B cell (primary cell): ENCODE measurements around the gene SIDT2. TPM values are rescaled to one million over a fixed set of nuclear protein-coding genes. Genes with fewer than 3 reads are reported as not detected.

ENCODE experiments used
- ATAC-seq: fragments of 200-7000 bp; cut with Tn5 transposase; one replicate; pipeline ENCODE4 v1.10.0; 2021; ENCODE audit warnings: low read depth, mild to moderate bottlenecking, moderate number of reproducible peaks, moderate library complexity
- CTCF ChIA-PET: fragments of 350-600 bp; sonication (Branson Sonifier 250); formaldehyde crosslinking; loops from one replicate; lab custom pipeline; 2021; ENCODE audit warnings: antibody characterized with exemption, inconsistent platforms; lab: Charles Lee
- POLR2A ChIA-PET: fragments of 350-600 bp; sonication (Branson Sonifier 250); formaldehyde crosslinking; loops from one replicate; lab custom pipeline; 2021; ENCODE audit warnings: antibody characterized with exemption; lab: Charles Lee
- DNase-seq: peaks from one replicate; pipeline ENCODE4 v3.0.0; 2013
- H2AFZ ChIP-seq: 2 replicates; pipeline ENCODE4 v1.6.1; 2012; ENCODE audit warnings: mild to moderate bottlenecking, low read depth, low read length; ENCODE audit not compliant: insufficient read depth, poor library complexity, severe bottlenecking
- H3K27ac ChIP-seq, 2 donors: 1 replicate in 1 of 2; 2 replicates in 1 of 2; pipeline ENCODE4 v1.5.1; 2012 to 2013; ENCODE audit warnings: low read length in 2 of 2, mild to moderate bottlenecking in 2 of 2, moderate library complexity in 1 of 2
- H3K27me3 ChIP-seq, 4 experiments: fragments of 200-600 bp in 1 of 4; sonication (generic) in 1 of 4; replicated peaks in 1 of 4; 1 replicate in 2 of 4; 2 replicates in 2 of 4; pipeline versions ENCODE4 v1.6.1 to v1.7.0; 2013 to 2016; ENCODE audit warnings: low read length in 3 of 4, mild to moderate bottlenecking in 2 of 4, mixed read lengths in 1 of 4, moderate library complexity in 1 of 4; ENCODE audit not compliant: insufficient read depth in 4 of 4, control insufficient read depth in 3 of 4; ENCODE audit errors: control extremely low read depth in 1 of 4
- H3K36me3 ChIP-seq, 2 experiments: replicated peaks in 1 of 2; 1 replicate in 1 of 2; 2 replicates in 1 of 2; pipeline versions ENCODE4 v1.6.1 to v1.7.1; 2013; ENCODE audit warnings: low read length in 1 of 2; ENCODE audit not compliant: insufficient read depth in 2 of 2, control insufficient read depth in 1 of 2; ENCODE audit errors: control extremely low read depth in 1 of 2, extremely low read depth in 1 of 2
- H3K4me1 ChIP-seq, 2 donors: fragments of 200-600 bp in 1 of 2; sonication (generic) in 1 of 2; 1 replicate in 1 of 2; 2 replicates in 1 of 2; pipeline versions ENCODE4 v1.5.1 to v1.6.1; 2013 to 2017; ENCODE audit warnings: low read length in 2 of 2; ENCODE audit not compliant: control insufficient read depth in 2 of 2, insufficient read depth in 2 of 2
- H3K4me2 ChIP-seq: replicated peaks from 2 replicates; pipeline ENCODE3; 2012; ENCODE audit warnings: mild to moderate bottlenecking, low read depth, low read length; ENCODE audit not compliant: poor library complexity, severe bottlenecking
- H3K4me3 ChIP-seq, 5 experiments: fragments of 200-600 bp in 1 of 5; sonication (generic) in 1 of 5; 1 replicate in 3 of 5; 2 replicates in 2 of 5; pipeline versions ENCODE4 v1.5.1 to v1.7.0; 2011 to 2016; ENCODE audit warnings: low read length in 4 of 5, mild to moderate bottlenecking in 4 of 5, low read depth in 2 of 5, control low read depth in 1 of 5, moderate library complexity in 1 of 5; ENCODE audit not compliant: insufficient read depth in 1 of 5; ENCODE audit errors: control extremely low read depth in 1 of 5, extremely low read depth in 1 of 5
- H3K79me2 ChIP-seq: fragments of 200-600 bp; sonication (generic); one replicate; pipeline ENCODE4 v1.6.0; 2016; ENCODE audit warnings: low read length; ENCODE audit not compliant: control insufficient read depth, insufficient read depth
- H3K9ac ChIP-seq: fragments of 200-600 bp; sonication (generic); 2 replicates; pipeline ENCODE4 v1.6.1; 2017; ENCODE audit warnings: mild to moderate bottlenecking, low read length, moderate library complexity
- H3K9me3 ChIP-seq, 3 donors: one replicate each; pipeline versions ENCODE4 v1.6.1 to v1.7.1; 2013; ENCODE audit warnings: low read length in 2 of 3; ENCODE audit not compliant: control insufficient read depth in 2 of 3, insufficient read depth in 1 of 3; ENCODE audit errors: control extremely low read depth in 1 of 3
- H4K20me1 ChIP-seq: 2 replicates; pipeline ENCODE4 v1.6.0; 2012; ENCODE audit warnings: mild to moderate bottlenecking, low read length; ENCODE audit not compliant: insufficient read depth, control insufficient read depth, poor library complexity, severe bottlenecking
- H3K27ac Mint-ChIP-seq: one replicate; pipeline ENCODE4 v1.8.0; 2021; ENCODE audit warnings: mixed read lengths
- H3K27me3 Mint-ChIP-seq: one replicate; pipeline ENCODE4 v1.8.0; 2021; ENCODE audit warnings: mixed read lengths
- H3K4me1 Mint-ChIP-seq: one replicate; pipeline ENCODE4 v1.8.0; 2021; ENCODE audit warnings: mixed read lengths
- H3K4me3 Mint-ChIP-seq: one replicate; pipeline ENCODE4 v1.8.0; 2021; ENCODE audit warnings: mixed read lengths
- H3K9me3 Mint-ChIP-seq: one replicate; pipeline ENCODE4 v1.8.0; 2022; ENCODE audit warnings: mixed read lengths; ENCODE audit not compliant: insufficient read depth
- CTCF ChIP-seq: fragments of 200-600 bp; IDR thresholded peaks from one replicate; pipeline ENCODE4 v1.8.0; 2022; ENCODE audit warnings: antibody characterized with exemption, mild to moderate bottlenecking
- EZH2 ChIP-seq: IDR thresholded peaks from 2 replicates; pipeline ENCODE4 v1.6.1; 2012; ENCODE audit warnings: borderline replicate concordance, low read depth, mild to moderate bottlenecking, moderate library complexity, low read length; ENCODE audit not compliant: insufficient read depth, poor library complexity, severe bottlenecking
- WGBS: methylation state at CpG from one replicate; pipeline ENCODE4 v1.1.5; 2013; ENCODE audit warnings: missing lambda C conversion rate; ENCODE audit not compliant: insufficient coverage; 5-methylcytosine and 5-hydroxymethylcytosine counted together
- intact Hi-C: fragments of 100-400 bp; cut with micrococcal nuclease; formaldehyde crosslinking; loops from one replicate; pipeline ENCODE4 v1.10.0; 2022
- polyA plus RNA-seq: library from polyadenylated mRNA; depleted of rRNA; stranded (reverse); fragments of >200 nt; gene quantifications from 2 replicates; pipeline ENCODE4 v1.2.3, GENCODE V29; 2012
- total RNA-seq, 2 donors: library from RNA; stranded (reverse); fragments of 120-200 nt in 1 of 2; gene quantifications; 1 replicate in 1 of 2; 2 replicates in 1 of 2; pipeline versions ENCODE4 v1.2.3 to v1.2.4, GENCODE V29; 2013 to 2022

The SIDT2 gene
- total and polyA plus RNA-seq, 2 donors (not counting 1 experiment from before 2014, with no cell fraction given) = 78.9 to 241 TPM

GRCh38 chr11:117230999-117231841 is 52.7 kb downstream of the SIDT2 start:
- POLR2A ChIA-PET = interaction anchor here (0.7 to 1.8 kb wide), 7 partner anchors 42 to 416 kb away, joined by 3 to 5 read pairs (median 4); partner anchors contain the start of genes PAFAH1B2 and SIDT2
- peak overlapping the region; percentile 74 for H3K9ac ChIP-seq
- peaks cover 34 to 43% of the 10 kb centered on the region in 2 donors for H3K4me1 ChIP-seq
- 13% methylated on average over 14 of the region's 14 CpGs for WGBS
- H3K27me3 ChIP-seq = no peaks in the 10 kb centered on the region
- TF ChIP-seq CTCF (no peak), EZH2 (no peak)
- ATAC-seq (no peak), DNase-seq (peak; percentile 31)
- H3K9me3 Mint-ChIP-seq = no peaks in the 10 kb centered on the region
- H3K27ac ChIP-seq = peak overlapping the region; percentile 82 to 84
- peaks cover 54% of the 10 kb centered on the region for H3K4me1 Mint-ChIP-seq
- H3K27me3 Mint-ChIP-seq = no peaks in the 10 kb centered on the region
- CTCF ChIA-PET = interaction anchor here (0.7 to 19.9 kb wide), 16 partner anchors 10 to 1090 kb away, joined by 3 to 309 read pairs (median 4); partner anchors contain the start of genes CEP164, PAFAH1B2, SIDT2 and SIK3
- peaks cover 3 to 40% of the 10 kb centered on the region in 2 experiments for H3K36me3 ChIP-seq
- peaks cover 62% of the 10 kb centered on the region for H3K79me2 ChIP-seq
- H3K4me3 ChIP-seq = peak overlapping the region; percentile 64 to 99 (median 91)
- H2AFZ ChIP-seq = peak overlapping the region; percentile 85
- no peaks in the 10 kb centered on the region for H4K20me1 ChIP-seq
- intact Hi-C loops = loop anchor here (1.0 to 5.0 kb wide), 4 partner anchors 53 to 586 kb away; partner anchors contain the start of genes BUD13, SIDT2 and SIK3
- H3K27ac Mint-ChIP-seq = peak overlapping the region; percentile 99
- H3K4me2 ChIP-seq = peak overlapping the region; percentile 96
- peak overlapping the region; percentile 95 for H3K4me3 Mint-ChIP-seq
- H3K9me3 ChIP-seq = peaks cover 0 to 3% (median 0%) of the 10 kb centered on the region in 3 donors
